ENCODE data around the gene NSD2. TPM values are rescaled to one million over a fixed set of nuclear protein-coding genes. Genes with fewer than 3 reads are reported as not detected.

The NSD2 gene
- polyA plus RNA-seq, 1 donor (not counting 4 experiments of a cell fraction or from before 2014, with no cell fraction given), result 22.6 TPM

DNA sequence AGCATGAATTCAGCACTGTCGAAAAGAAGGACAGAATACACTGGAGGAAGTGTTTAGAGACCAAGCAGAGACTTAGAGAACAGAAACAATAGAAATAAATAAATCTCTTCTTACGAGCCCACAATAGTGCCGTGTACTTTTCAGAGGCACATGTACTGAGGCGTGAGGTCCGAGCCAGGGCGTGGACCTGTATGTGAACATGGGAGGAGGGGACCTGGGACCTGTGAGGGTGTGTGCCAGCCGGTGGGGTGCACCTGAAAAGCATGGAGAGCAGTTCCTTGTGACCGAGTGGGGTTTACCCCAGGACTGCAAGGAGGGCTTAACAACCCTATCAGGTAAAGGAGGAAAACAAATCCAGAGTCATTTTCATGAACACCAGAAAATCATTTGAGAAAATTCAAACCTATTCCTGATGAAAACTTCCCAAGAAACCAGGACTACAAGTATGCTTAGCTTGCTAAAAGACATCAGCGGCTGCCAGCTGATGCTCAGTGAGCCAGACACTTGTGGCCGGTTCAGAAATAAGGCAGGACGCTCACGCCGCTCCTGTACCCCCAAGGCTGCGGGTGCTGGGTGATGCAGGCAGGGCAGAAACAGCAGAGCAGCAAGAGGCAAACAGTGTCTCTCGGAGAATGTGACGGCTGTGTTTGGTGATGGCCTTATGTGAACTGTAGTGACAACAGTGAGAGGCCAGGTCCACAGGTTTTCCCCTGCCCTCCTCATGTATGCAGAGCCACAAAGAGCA, 100.4 kb downstream of the NSD2 start:
- Histone ChIP-seq H3K79me2 (ENCODE audit: control insufficient read depth, insufficient read depth, low read length) (no peaks in the 10 kb centered on the region), H3K27ac (ENCODE audit: control insufficient read depth, insufficient read depth, low read length) (no peak overlapping the region), H3K9me3 (ENCODE audit: control insufficient read depth, low read depth, low read length) (no peaks in the 10 kb centered on the region), H3K4me3 (ENCODE audit: control insufficient read depth in 2 of 3, extremely low read depth in 1 of 3, insufficient read depth in 2 of 3, low read depth in 1 of 3, low read length in 3 of 3) (no peak overlapping the region), H2AFZ (ENCODE audit: control insufficient read depth, low read length) (no peak overlapping the region), H3K36me3 (ENCODE audit: control insufficient read depth in 2 of 2, extremely low read depth in 1 of 2, insufficient read depth in 2 of 2, low read length in 2 of 2) (peaks cover 4 to 22% of the 10 kb centered on the region in 2 experiments), H4K20me1 (ENCODE audit: control insufficient read depth, extremely low read depth, insufficient read depth, low read length) (no peaks in the 10 kb centered on the region), H3K27me3 (ENCODE audit: control insufficient read depth, extremely low read depth, insufficient read depth, low read length) (no peaks in the 10 kb centered on the region), H3K9me1 (ENCODE audit: control insufficient read depth, extremely low read depth, insufficient read depth, low read length) (no peaks in the 10 kb centered on the region), H3K4me1 (ENCODE audit: control insufficient read depth, extremely low read depth, insufficient read depth, low read length) (no peaks in the 10 kb centered on the region), H3K9ac (ENCODE audit: control insufficient read depth, extremely low read depth, insufficient read depth, low read length) (no peak overlapping the region), H3K4me2 (ENCODE audit: control insufficient read depth, extremely low read depth, insufficient read depth, low read depth, low read length) (no peak overlapping the region)
- no peak for DNase-seq (ENCODE audit: low read depth, low spot score)
- dilution Hi-C loops (cut with MboI; ENCODE audit: extremely low pct_ligation_motif_present, low sequenced_read_pairs), result no loop called here
- no peak for FAIRE-seq
- TF ChIP-seq EZH2 (IDR thresholded peaks at IDR 0.05; ENCODE audit: low read length), result no peak
- TF ChIP-seq, protein P1, sequence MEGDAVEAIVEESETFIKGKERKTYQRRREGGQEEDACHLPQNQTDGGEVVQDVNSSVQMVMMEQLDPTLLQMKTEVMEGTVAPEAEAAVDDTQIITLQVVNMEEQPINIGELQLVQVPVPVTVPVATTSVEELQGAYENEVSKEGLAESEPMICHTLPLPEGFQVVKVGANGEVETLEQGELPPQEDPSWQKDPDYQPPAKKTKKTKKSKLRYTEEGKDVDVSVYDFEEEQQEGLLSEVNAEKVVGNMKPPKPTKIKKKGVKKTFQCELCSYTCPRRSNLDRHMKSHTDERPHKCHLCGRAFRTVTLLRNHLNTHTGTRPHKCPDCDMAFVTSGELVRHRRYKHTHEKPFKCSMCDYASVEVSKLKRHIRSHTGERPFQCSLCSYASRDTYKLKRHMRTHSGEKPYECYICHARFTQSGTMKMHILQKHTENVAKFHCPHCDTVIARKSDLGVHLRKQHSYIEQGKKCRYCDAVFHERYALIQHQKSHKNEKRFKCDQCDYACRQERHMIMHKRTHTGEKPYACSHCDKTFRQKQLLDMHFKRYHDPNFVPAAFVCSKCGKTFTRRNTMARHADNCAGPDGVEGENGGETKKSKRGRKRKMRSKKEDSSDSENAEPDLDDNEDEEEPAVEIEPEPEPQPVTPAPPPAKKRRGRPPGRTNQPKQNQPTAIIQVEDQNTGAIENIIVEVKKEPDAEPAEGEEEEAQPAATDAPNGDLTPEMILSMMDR (optimal IDR thresholded peaks at IDR 0.05 in 1 of 3, IDR thresholded peaks at IDR 0.05 in 1 of 3, conservative IDR thresholded peaks at IDR 0.05 in 1 of 3; ENCODE audit: extremely low read depth in 1 of 3, insufficient read depth in 2 of 3, low read length in 3 of 3), result no peak

GRCh38 chr4:1972414-1972813, 101.2 kb downstream of the NSD2 start:
- H3K9me3 ChIP-seq (ENCODE audit: control insufficient read depth, low read depth, low read length), result no peaks in the 10 kb centered on the region
- H3K4me3 ChIP-seq (ENCODE audit: control insufficient read depth in 2 of 3, extremely low read depth in 1 of 3, insufficient read depth in 2 of 3, low read depth in 1 of 3, low read length in 3 of 3), result no peak overlapping the region
- no peak overlapping the region for H3K9ac ChIP-seq (ENCODE audit: control insufficient read depth, extremely low read depth, insufficient read depth, low read length)
- no peaks in the 10 kb centered on the region for H3K4me1 ChIP-seq (ENCODE audit: control insufficient read depth, extremely low read depth, insufficient read depth, low read length)
- TF ChIP-seq, protein P1 (optimal IDR thresholded peaks at IDR 0.05 in 1 of 3, IDR thresholded peaks at IDR 0.05 in 1 of 3, conservative IDR thresholded peaks at IDR 0.05 in 1 of 3; ENCODE audit: extremely low read depth in 1 of 3, insufficient read depth in 2 of 3, low read length in 3 of 3), result no peak
- TF ChIP-seq EZH2 (IDR thresholded peaks at IDR 0.05; ENCODE audit: low read length), result no peak
- H3K79me2 ChIP-seq (ENCODE audit: control insufficient read depth, insufficient read depth, low read length), result no peaks in the 10 kb centered on the region
- H3K4me2 ChIP-seq (ENCODE audit: control insufficient read depth, extremely low read depth, insufficient read depth, low read depth, low read length), result no peak overlapping the region
- no peaks in the 10 kb centered on the region for H3K27me3 ChIP-seq (ENCODE audit: control insufficient read depth, extremely low read depth, insufficient read depth, low read length)
- dilution Hi-C loops (cut with MboI; ENCODE audit: extremely low pct_ligation_motif_present, low sequenced_read_pairs), result no loop called here
- H3K36me3 ChIP-seq (ENCODE audit: control insufficient read depth in 2 of 2, extremely low read depth in 1 of 2, insufficient read depth in 2 of 2, low read length in 2 of 2), result peaks cover 4 to 26% of the 10 kb centered on the region in 2 experiments
- DNase-seq (ENCODE audit: low read depth, low spot score) (no peak), FAIRE-seq (no peak)
- H4K20me1 ChIP-seq (ENCODE audit: control insufficient read depth, extremely low read depth, insufficient read depth, low read length), result no peaks in the 10 kb centered on the region
- no peaks in the 10 kb centered on the region for H3K9me1 ChIP-seq (ENCODE audit: control insufficient read depth, extremely low read depth, insufficient read depth, low read length)
- H3K27ac ChIP-seq (ENCODE audit: control insufficient read depth, insufficient read depth, low read length), result no peak overlapping the region
- no peak overlapping the region for H2AFZ ChIP-seq (ENCODE audit: control insufficient read depth, low read length)
